H1 (cell line): ENCODE results near the gene SLC2A4RG. TPM values are rescaled to one million over a fixed set of nuclear protein-coding genes. Genes with fewer than 3 reads are reported as not detected.

Source experiments
- BCL11A ChIP-seq, 2 experiments: IDR thresholded peaks; one replicate each; pipeline ENCODE4 v1.6.1; 2011; ENCODE audit warnings: low read depth in 2 of 2, low read length in 2 of 2, mild to moderate bottlenecking in 2 of 2
- CHD2 ChIP-seq: IDR thresholded peaks from 2 replicates; pipeline ENCODE4 v1.6.1; 2012; ENCODE audit warnings: low read length, improper control_type of control experiment
- CHD7 ChIP-seq: fragments of 300-600 bp; sonication (generic); IDR thresholded peaks from 2 replicates; pipeline ENCODE4 v1.7.1; 2012; ENCODE audit warnings: low read length, moderate library complexity, mild to moderate bottlenecking, inconsistent platforms; ENCODE audit not compliant: insufficient replicate concordance
- EGR1 ChIP-seq: IDR thresholded peaks from 2 replicates; pipeline ENCODE4 v1.6.1; 2011; ENCODE audit warnings: low read depth, low read length, borderline replicate concordance
- RAD21 ChIP-seq, 2 experiments: IDR thresholded peaks in 1 of 2; conservative IDR thresholded peaks in 1 of 2; 2 replicates each; pipeline ENCODE4 v1.6.1; 2011; ENCODE audit warnings: low read depth in 2 of 2, low read length in 2 of 2, improper control_type of control experiment in 1 of 2, inconsistent platforms in 1 of 2, mild to moderate bottlenecking in 1 of 2, moderate library complexity in 1 of 2
- SP1 ChIP-seq: IDR thresholded peaks from 2 replicates; pipeline ENCODE4 v1.6.1; 2011; ENCODE audit warnings: low read depth, low read length
- SP4 ChIP-seq: IDR thresholded peaks from 2 replicates; pipeline ENCODE4 v1.6.1; 2012; ENCODE audit warnings: low read length, inconsistent platforms
- TCF12 ChIP-seq: IDR thresholded peaks from 2 replicates; pipeline ENCODE4 v1.6.1; 2011; ENCODE audit warnings: low read depth, mild to moderate bottlenecking, low read length
- polyA plus RNA-seq, 7 experiments: library from polyadenylated mRNA; depleted of rRNA in 3 of 7; stranded (reverse) in 5 of 7; unstranded in 2 of 7; fragments of >200 nt in 5 of 7; fragments of 200-250 nt in 2 of 7; gene quantifications; 1 replicate in 5 of 7; 2 replicates in 1 of 7; 4 replicates in 1 of 7; pipeline versions ENCODE4 v1.2.1 to v1.2.3, GENCODE V29; 2011 to 2013; ENCODE audit warnings: missing spikeins in 2 of 7, mixed read lengths in 2 of 7
- total RNA-seq: library from RNA; stranded (reverse); fragmentation: NEBNext Ultra II Directional; extraction: Animal tissue kit (Norgen Biotek cat#: 25700); gene quantifications from 2 replicates; pipeline ENCODE4 v1.2.1, GENCODE V29; 2021

Gene SLC2A4RG
- total and polyA plus RNA-seq, 2 of the 8 experiments (the other 6 are each of a cell fraction or from before 2014, with no cell fraction given) = 15.9 to 29.1 TPM

- no peak for TF ChIP-seq BCL11A (IDR thresholded peaks at IDR 0.05; ENCODE audit: low read depth in 2 of 2, low read length in 2 of 2)
- no peak for TF ChIP-seq CHD2
- no peak for TF ChIP-seq SP4
- no peak for TF ChIP-seq RAD21 (IDR thresholded peaks at IDR 0.05 in 1 of 2, conservative IDR thresholded peaks at IDR 0.05 in 1 of 2; ENCODE audit: low read depth in 2 of 2, low read length in 2 of 2)
- no peak for TF ChIP-seq SP1
- no peak for TF ChIP-seq TCF12
- no peak for TF ChIP-seq EGR1
- TF ChIP-seq CHD7 = no peak
- TF ChIP-seq, all 59 proteins: peak for 0
These were observed 36.7 kb upstream of the SLC2A4RG start (continued) for GRCh38 chr20:63702751-63703470.
